ENCODE results near the gene HDDC2.

DNA sequence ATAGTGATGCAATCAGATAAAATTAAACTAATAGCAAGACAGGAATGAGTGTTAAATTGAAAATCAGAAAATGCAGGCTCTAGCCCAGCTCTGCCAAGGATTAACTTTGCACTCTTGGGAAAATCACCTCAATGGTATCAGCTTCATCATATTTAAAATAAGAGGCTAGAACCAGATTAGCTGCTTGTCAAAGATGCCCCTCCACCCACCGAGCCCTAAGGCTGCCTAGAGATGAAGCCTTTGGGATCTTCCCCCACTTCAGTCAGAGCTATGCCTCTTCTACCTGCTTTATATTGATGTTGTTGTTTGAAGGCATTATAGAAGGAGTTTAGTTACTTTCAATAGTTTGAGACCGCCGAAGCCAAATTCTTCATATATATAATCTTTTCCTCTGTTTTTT is 47.4 kb downstream of the HDDC2 start:
- TF ChIP-seq, protein P1, sequence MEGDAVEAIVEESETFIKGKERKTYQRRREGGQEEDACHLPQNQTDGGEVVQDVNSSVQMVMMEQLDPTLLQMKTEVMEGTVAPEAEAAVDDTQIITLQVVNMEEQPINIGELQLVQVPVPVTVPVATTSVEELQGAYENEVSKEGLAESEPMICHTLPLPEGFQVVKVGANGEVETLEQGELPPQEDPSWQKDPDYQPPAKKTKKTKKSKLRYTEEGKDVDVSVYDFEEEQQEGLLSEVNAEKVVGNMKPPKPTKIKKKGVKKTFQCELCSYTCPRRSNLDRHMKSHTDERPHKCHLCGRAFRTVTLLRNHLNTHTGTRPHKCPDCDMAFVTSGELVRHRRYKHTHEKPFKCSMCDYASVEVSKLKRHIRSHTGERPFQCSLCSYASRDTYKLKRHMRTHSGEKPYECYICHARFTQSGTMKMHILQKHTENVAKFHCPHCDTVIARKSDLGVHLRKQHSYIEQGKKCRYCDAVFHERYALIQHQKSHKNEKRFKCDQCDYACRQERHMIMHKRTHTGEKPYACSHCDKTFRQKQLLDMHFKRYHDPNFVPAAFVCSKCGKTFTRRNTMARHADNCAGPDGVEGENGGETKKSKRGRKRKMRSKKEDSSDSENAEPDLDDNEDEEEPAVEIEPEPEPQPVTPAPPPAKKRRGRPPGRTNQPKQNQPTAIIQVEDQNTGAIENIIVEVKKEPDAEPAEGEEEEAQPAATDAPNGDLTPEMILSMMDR (IDR thresholded peaks at IDR 0.05): no peak
- no peak for TF ChIP-seq POLR2A (IDR thresholded peaks at IDR 0.05)

All from testis (tissue), 2 donors.